NCI-H187 (cell line): Measurements from ENCODE around the gene DDX17.
"Not testable (repeated sequence)": the region's sequence is repeated elsewhere in the genome, so short reads cannot be mapped to it uniquely, and the experiment has no call there.

Experiments used
- DNase-seq, 2 experiments: peaks; one replicate each; lab custom pipeline; 2025; lab: John Stamatoyannopoulos, UW

DDX17 gene

DNA sequence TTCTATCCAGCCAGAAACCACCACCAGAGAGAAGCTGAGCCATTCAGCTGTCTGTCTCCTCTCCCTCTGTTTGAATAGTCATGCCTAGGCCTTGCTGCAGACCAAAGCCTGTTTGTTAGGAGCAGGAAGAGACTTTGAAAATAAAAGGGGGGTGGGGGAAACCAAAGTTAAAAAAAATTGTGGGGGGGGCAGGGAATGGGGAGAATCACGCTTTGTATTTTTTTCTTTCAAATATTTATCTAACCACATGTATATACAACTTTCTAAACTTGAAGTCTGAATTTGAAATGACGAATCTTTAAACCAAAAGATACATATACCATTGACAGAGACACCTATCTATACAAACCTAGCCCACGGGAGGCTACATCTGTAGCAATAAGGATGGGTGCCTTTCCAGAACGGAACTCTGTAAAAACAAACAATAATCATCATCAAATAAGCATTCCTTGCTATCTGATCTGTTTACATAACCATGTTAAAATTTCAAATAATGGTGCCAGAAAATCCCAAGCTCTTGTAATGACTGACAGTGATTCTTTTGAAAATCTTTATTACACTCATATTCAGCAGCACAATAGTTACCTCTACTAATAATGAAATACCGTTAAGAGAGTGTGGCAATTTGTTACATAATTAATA lies 14.3 kb downstream of the DDX17 start:
- DNase-seq, result no peak

DNA sequence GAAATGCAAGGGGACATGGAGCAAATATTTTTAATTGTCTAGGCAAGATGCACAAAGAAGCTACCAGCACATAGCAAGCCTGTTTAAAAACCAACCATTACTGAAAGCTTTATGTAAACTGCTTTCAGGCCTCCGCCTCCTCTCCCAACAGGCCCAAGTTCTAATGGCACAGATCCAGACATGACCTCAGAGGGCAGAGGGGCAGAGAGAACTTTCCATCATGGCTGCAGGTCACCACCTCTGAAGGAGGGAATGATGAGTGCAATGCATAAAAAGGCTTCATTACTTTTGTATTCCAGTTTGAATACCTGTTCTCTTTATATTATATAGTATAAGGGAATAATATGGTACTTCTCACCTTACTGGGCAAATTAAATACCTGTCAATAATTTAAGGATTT lies 15.2 kb downstream of the DDX17 start:
- DNase-seq, result no peak

DNA sequence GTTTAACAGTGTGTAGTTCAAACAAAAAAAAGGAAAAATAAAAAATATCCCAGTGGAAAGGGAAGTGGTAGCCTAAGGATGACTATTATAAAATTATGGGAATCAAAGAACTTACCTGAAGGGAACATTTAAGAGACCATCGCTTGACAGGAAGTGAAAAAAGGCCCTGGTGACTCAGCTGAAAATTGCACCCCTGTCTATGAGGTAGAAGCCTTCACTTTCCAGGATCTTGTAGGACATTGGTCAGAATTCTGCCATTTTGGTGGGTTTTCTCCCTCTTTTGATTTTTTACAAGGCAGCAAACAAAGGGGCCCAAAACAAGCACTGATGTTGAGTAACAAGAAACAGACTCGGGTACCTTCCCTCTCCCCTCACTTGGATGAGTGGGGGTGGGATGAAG lies 15.6 kb downstream of the DDX17 start:
- DNase-seq, result no peak

DNA sequence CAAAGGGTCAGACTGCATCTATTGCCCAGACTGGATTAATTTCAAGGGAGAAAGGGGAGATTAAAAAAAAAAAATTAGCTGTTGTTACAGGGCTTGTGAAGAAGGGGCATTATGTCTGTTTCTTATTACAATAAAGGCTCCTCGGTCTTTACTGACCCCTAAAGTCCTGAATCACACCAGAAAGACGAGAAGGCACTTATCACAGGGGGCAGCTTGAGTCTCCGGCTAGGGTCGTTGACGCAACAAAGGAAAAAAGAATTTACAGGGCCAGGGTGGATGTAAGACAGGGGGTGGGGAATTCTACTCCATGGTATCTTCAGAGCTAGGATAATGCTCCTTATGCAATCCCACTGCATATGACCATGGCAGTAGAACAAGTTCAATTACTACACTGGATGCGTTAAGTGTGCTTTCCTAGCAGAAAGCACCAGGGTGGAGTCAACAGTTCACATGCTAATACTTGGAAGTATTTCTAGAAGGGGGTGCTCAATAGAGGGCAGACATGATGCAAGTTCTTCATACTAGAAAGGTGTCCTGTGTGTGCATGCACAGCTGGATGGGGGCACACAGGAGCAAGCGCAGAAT lies 16.5 kb downstream of the DDX17 start:
- no peak for DNase-seq

DNA sequence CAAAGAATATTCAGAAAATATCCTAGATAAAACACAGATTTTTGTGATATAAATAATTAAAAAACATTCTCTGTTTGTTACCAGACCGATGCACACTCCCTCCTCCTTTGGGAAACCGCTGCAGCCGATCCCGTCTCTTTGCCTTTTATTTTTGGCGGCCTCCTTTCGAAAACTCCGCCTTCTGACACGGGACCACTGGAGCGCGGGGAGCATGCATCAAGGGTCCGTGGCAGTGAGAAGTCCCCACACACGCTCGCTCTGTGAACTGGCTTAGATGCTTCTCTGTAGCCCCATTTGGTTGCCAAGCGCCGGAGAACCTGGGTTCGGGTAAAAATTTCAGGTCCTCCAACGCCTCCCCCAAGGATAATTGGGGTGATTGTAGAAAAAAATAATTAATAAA lies 17.0 kb downstream of the DDX17 start:
- no peak for DNase-seq

DNA sequence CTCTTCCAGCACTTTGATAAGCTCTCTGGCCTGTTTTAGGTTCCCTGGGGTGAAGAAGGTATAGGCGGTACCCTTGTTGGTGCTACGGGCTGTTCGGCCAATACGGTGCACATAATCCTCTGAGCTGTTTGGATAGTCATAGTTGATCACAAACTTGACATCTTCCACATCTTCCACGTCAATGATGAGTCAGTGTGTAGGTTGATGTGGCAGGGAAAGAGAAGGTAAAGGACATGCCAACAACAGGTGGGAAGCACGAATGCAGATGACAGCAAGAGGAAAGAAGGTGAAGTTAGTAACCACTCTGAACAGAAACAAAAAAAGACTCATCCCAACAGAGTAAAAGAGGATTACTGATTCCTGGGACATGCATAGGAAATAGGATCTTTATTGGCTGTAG lies 18.2 kb downstream of the DDX17 start:
- DNase-seq, result no peak

DNA sequence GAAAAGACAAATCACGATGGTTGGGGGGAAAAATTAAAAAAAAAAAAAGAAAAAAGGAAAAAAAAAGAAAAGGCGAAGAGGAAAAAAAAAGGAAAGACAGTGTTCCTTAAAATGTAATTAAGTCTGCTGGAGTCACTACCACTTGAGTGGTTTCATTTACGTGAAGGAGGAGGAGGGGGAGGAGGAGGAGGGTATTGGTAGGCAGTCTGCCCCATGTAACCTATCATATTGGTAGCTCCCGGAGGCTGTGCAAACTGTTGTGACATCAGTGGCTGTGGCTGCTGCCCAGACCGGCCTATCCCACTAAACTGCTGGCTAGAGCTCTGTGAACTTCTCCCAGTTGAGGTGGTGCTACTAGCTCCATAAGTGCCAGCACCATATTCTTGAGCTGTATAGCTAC lies 20.3 kb downstream of the DDX17 start:
- DNase-seq, result no peak

DNA sequence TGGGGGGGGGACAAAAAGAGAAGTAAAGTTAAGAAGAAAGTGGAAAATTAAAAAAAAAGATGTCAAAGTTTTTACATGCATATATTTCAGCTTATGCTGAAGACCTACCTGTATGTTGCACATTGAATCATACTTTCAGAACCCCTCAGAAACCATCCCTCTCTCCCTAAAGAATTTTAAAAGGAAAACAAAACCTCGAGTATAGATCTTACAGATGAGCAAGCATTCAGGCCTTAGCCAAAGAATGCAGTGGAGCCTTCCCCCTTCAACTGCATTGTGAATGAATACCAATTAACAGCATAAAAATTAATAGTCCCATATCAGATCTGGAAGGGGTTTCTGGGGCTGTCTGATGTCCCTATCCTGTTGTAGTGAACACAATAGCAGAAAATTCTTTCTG lies 21.9 kb downstream of the DDX17 start:
- no peak for DNase-seq

DNA sequence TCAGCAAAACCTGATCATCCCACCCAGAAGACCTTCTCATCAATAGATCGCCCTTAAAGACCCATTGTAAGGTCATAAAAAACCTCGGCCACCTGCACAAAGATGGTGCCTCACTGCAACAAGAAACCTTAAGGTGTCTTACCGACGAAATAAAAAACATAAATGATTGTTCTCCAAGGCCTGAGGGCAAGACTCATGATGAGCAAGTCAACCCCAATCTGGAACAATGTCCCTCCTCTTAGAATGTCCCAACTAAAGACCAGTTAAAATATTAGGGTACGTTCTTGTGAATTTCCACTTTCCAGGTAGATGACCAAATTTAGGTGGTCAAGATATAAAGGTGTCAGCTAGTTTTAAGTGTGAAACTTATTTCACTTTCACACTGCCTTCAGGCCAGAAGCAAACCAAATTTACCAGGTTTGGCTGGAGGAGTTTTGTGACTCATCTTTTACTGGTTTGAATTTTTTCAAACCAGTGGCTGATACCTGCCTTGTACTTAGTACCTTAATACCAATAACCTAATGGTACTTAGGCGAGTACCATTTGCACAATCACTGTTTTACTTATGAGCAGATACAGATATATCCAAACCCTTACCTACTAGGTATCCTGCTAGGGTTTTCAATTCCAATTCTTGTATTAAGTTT lies 23.3 kb downstream of the DDX17 start:
- DNase-seq, result no peak

DNA sequence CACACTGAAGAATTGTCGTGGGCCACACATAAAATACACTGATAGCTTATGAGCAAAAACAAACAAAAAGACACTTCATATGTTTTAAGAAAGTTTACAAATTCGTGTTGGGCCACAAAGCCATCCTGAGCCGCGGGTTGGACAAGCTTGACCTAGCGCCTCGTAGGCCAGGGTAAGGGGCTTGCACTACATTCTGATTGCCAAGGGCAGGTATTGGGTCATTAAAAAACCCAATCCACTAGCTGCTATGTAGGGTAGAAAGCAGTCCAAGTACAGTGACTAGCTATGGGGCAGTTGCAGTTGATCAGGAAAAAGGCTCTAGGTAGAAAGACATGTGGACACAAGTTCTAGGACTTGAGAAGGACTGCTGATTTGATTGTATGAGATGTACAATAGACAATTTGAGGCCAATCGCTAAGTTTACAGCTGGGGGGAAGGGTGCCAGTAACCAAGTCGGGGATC lies 24.2 kb downstream of the DDX17 start:
- no peak for DNase-seq

DNA sequence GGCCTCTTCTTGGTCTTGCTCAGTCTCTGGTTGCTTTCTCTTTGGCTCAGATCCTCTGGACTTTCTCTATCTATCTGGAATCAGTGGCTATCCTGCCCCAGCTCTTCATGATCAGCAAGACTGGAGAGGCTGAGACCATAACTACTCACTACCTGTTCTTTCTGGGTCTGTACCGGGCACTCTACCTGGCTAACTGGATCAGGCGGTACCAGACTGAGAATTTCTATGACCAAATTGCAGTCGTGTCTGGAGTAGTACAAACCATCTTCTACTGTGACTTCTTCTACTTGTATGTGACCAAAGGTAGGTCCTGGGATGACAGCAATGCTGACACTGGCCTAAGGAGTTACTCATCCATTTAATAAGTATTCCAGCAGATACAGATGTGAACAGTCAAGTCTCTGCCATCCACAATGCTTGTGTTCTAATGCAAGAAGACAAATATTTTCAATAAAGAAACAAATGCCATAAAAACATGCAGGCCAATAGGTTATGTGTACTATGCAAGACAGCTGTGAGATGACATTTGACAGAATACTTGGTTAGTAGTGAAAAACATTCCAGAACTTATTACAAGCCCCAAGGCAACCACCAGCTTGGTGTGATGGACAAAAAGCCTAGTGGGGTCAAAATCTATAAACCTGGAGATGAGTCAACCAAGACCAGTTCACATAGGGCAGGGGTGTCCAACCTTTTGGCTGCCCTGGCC lies 24.8 kb downstream of the DDX17 start:
- no peak for DNase-seq

DNA sequence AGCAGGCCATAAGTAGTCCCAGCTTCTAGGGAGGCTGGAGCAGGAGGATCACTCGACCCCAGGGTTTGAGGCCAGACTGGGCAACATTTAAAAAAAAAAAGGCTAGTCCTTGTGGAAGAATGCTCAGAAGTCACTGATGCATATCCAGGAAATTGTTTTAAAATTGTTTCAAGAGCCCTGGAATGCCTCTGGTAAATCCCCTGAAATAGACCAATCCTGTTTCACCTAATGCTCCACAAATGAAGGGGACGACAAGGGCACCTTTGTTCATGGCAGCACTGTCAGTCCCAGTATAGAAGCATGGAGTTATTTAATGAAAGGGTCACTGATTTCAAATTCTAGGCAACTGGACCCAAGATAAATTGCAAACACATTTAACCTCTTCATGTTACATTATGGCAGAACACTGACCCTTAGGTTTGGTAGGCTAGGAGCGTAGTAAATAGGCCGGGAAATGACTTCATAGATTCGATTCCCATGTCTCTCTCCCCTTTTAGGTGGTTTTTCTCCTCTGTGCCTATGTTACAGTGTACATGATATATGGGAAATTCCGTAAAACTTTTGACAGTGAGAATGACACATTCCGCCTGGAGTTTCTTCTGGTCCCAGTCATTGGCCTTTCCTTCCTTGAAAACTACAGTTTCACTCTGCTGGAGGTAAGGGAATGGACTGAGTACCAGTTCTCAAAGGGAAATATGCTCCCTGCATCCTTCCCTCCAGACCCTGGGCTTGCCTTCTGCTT lies 26.8 kb downstream of the DDX17 start:
- DNase-seq, result no peak

DNA sequence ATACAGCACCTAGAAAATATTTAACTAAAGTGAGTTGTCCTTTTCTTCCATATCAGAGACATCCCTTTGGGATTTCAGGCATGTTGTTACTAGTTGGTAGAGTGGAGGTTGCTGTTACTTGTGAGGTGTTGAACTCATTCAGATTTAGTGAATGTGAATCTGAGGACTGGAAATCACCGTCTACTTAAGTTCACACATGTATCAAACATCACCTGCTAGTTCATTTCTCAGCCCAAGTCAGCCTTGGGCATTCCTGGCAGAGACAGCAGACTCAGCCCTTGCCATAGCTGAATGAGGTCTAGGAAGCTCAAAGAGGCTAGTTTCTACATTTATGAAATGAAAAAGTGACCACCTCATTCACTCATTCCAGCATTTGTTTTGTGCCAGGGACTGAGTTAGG lies 28.5 kb downstream of the DDX17 start:
- no peak for DNase-seq

DNA sequence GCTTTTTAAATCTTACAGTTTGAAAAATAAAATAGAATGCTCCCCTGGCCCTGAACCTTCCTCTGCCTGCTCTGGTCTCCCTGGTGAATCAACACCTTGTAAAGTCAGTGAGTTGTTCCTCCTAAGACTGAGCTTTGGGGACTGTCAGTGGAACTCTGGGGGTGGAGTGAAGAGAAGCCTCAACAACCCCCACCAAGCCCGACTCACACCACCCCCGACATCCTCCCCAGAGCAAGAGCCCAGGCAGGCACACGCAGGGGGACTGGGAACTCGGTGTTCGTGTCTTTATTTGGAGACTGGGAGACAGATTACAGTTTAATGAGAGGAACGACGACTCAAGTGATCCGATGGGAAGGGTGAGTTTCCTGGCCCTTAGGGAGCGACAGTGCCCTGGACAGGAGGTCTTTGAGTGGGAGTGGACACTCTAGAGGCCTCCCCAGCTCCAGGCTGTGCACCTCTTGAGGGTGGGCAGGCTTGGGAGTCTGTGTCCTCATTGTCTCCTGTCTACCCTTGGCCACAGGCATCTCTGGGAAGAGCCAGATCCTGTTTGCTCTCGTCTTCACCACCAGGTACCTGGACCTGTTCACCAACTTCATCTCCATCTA lies 32.0 kb downstream of the DDX17 start:
- DNase-seq, result no peak

DNA sequence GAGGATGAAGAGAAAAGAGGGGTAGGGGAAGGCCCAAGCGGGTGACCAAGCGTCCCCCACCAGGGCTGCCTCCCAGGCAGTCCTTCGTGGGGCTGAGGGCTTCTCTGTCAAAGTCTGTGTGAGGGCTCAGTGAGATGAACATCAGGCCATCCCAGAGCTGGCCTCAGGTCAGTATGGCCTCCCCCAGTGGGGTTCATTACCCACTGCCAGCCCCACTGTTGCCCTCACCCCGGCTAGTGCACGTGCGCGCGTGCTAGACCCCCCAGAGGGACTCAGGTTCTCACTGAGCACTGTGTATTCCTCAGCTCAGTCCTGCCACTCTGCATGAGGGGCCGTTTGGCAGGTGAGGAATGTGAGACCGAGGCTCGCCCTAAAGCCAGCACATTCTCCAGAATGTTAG lies 34.9 kb downstream of the DDX17 start:
- DNase-seq, result no peak

DNA sequence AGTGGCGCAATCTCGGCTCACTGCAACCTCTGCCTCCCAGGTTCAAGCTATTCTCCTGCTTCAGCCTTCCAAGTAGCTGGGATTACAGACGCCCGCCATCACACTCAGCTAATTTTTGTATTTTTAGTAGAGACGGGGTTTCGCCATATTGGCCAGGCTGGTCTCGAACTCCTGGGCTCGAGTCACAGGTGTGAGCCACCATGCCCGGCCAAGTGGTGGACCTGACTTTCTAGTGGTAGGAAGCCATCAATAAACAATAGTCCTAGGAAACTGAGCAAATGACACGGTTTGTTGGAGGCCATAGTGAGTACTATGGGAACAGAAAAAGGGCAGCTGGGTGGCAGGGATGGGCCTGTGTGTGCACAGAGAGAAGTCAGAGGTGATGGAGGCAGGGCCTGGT lies 35.9 kb downstream of the DDX17 start:
- not testable (repeated sequence) for DNase-seq

DNA sequence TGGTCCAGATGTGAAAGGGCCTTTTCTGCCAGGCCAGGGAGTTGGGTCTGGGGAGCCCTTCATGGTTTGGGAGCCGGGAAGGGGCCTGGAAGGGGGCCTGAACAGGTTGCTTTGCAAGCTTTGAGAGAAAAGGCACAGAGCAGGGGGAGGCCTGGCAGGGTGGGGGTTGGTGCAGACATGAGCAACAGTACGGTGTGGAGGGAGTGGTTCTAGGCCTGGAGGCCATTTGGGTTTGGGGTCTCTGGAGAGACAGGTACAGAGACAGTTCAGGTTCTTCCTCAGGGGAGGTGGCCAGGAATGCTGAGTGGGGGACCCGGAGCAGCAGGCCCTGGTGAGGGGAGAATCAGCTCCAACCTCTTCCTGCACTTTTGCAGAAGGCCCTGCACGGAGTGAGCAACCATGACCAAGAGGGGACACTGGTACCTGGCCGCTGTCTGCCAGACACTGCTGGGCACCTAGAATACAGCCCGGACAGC lies 36.8 kb downstream of the DDX17 start:
- DNase-seq, result no peak

DNA sequence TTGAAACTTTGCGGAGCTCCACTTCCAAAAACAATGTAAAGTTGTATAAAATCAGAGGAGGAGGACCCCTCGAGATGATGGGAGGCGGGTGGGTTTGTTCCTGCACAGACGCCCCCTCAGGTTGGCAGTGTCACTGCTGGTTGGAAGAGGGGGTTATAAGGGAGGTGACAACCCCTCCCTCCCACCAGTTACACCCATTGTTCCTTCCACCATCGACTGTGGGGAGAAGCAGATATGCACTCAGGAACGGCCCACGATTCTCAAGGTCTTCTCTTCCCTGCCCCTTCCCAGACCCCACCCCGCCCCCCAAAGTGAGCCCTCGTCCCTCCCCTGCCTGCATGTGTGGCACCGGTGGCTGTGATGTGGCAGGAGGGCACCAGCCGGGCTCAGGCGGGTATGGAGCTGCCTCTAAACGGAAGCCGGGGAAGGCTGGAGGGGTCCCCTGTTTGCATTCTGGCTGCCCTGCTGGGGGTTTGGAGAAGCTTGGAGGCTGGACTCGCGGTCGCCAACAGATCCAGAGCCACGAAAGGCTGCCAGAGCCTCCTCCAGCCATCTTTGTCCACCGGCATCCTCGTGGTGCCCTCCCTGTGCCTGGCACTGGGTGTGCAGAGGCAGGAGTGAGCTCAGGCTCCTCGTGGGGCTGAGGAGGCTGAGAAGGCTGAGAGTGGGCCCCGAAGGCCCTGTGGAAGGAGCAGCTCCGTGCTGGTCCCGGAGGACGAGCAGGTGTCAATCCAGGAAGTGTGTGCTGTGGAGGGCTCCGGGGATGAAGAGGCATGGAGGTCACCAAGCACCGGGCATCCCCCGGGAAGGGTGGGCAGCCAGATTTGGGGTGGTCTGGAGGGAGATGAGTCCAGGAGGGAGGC lies 37.4 kb downstream of the DDX17 start:
- DNase-seq, result no peak

DNA sequence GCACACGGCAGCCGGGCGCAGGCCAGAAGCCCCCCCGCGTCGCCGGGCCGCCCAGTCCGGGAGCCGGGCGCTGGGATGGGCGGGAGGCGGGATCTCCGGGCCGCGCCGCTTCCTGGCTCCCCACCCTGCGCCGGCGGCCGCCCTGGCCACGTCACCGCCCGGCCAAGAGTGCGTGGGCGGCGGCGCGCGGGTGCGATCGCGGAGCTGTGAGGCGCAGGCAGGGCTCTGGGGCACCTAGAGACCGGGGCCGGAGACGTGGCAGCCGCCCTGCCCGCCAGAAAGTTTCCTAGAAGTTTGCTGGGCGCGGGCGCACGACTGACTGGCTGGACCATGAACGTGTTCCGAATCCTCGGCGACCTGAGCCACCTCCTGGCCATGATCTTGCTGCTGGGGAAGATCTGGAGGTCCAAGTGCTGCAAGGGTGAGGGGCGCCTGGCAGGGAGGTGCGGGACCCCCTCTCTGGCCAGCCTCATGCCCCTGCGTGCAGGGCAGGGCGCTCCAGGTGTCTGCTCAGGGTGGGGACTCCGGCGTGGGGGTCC lies 38.1 kb downstream of the DDX17 start, which contains the start of gene KDELR3:
Gene KDELR3 (plus strand): TSS at position 193 of the 539 bp plus-strand sequence. CDS start 138 bp downstream, at position 331.
- no peak for DNase-seq

DNA sequence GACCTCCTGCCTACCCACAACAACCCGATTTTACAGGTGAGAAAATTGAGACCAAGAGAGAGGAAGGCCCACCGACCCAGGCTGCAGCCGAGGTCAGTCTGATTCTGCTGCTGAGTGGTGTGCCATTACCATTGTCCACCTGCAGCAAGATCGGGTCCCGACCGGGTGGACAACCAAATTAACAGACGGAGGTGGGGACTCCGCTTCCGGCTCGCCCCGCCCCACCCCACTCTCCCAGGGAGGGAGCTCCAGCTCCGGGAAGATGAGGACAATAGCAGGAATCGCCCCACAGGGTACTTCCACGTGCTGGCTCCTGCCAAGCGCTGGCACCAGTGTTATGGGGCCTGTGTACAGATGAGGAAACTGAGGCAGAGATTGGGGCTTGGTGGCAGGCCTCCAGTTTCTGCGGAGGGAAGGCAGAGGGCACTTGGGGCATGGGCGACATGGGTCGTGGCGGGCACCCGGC lies 38.6 kb downstream of the DDX17 start:
- no peak for DNase-seq
